ENCODE data around the gene VTI1A.

VTI1A gene

GRCh38 chr10:112689327-112690072 lies 242.5 kb downstream of the VTI1A start:
- no peak for DNase-seq

- no peak for DNase-seq
These were observed 248.5 kb downstream of the VTI1A start for GRCh38 chr10:112695539-112695938.

- no peak for DNase-seq
These were observed 249.6 kb downstream of the VTI1A start for GRCh38 chr10:112696592-112696991.

GRCh38 chr10:112698133-112698817 lies 251.3 kb downstream of the VTI1A start:
- no peak for DNase-seq

- no peak for DNase-seq
These were observed 251.8 kb downstream of the VTI1A start for GRCh38 chr10:112698818-112699164.

GRCh38 chr10:112700215-112700671 lies 253.2 kb downstream of the VTI1A start:
- no peak for DNase-seq

GRCh38 chr10:112701211-112701877 lies 254.3 kb downstream of the VTI1A start:
- DNase-seq: no peak

GRCh38 chr10:112701878-112702255 lies 254.9 kb downstream of the VTI1A start:
- DNase-seq: no peak

- no peak for DNase-seq
These were observed 259.6 kb downstream of the VTI1A start for GRCh38 chr10:112706577-112706976.

GRCh38 chr10:112708461-112708860 lies 261.4 kb downstream of the VTI1A start:
- no peak for DNase-seq

- no peak for DNase-seq
These were observed 263.5 kb downstream of the VTI1A start for GRCh38 chr10:112710528-112710927.

- no peak for DNase-seq
These were observed 264.4 kb downstream of the VTI1A start for GRCh38 chr10:112711366-112711765.

GRCh38 chr10:112712536-112712935 lies 265.5 kb downstream of the VTI1A start:
- DNase-seq: no peak

- DNase-seq: no peak
These were observed 266.4 kb downstream of the VTI1A start for GRCh38 chr10:112713411-112713810.

- no peak for DNase-seq
These were observed 268.6 kb downstream of the VTI1A start for GRCh38 chr10:112715581-112715980.

- no peak for DNase-seq
These were observed 269.1 kb downstream of the VTI1A start for GRCh38 chr10:112716076-112716475.

- no peak for DNase-seq
These were observed 270.0 kb downstream of the VTI1A start for GRCh38 chr10:112716924-112717413.

- DNase-seq: no peak
These were observed 273.2 kb downstream of the VTI1A start for GRCh38 chr10:112720178-112720577.

- no peak for DNase-seq
These were observed 274.2 kb downstream of the VTI1A start for GRCh38 chr10:112721080-112721698.

GRCh38 chr10:112722758-112723157 lies 275.7 kb downstream of the VTI1A start:
- DNase-seq: no peak

- no peak for DNase-seq
These were observed 276.9 kb downstream of the VTI1A start for GRCh38 chr10:112723876-112724275.

- DNase-seq: no peak
These were observed 277.5 kb downstream of the VTI1A start for GRCh38 chr10:112724404-112724991.

Measured in activated gamma-delta T cell treated with Interleukin-2 at 50 U/mL for 16 hours (primary cell).